GM03348 (cell line): Measurements from ENCODE around the gene DLX2.

Experiments
- DNase-seq: peaks from one replicate; pipeline ENCODE4 v3.0.0; 2012; ENCODE audit warnings: low spot score

DLX2 gene

GRCh38 chr2:172053486-172053885, 49.2 kb downstream of the DLX2 start:
- DNase-seq: no peak

GRCh38 chr2:172052000-172052983, 50.4 kb downstream of the DLX2 start:
- no peak for DNase-seq

GRCh38 chr2:172050479-172051125, 52.1 kb downstream of the DLX2 start:
- no peak for DNase-seq

GRCh38 chr2:172049567-172050120, 53.1 kb downstream of the DLX2 start:
- no peak for DNase-seq
